Sciatic nerve (tissue), 2 donors: ENCODE results near the gene RAB4A. TPM values are rescaled to one million over a fixed set of nuclear protein-coding genes. Genes with fewer than 3 reads are reported as not detected.

Source experiments
- ATAC-seq: fragments of 200-7000 bp; cut with Tn5 transposase; one replicate; pipeline ENCODE4 v1.9.1; 2020; ENCODE audit warnings: mild to moderate bottlenecking, moderate library complexity
- DNase-seq: peaks from one replicate; pipeline ENCODE4 v3.0.0-alpha.2; 2020; ENCODE audit warnings: low spot score
- intact Hi-C: fragments of 100-400 bp; cut with DNase I; formaldehyde crosslinking; loops from one replicate; pipeline ENCODE4 v1.14.2; 2022
- total RNA-seq: library from RNA; stranded (reverse); fragmentation: NEBNext Ultra II Directional; extraction: Animal tissue kit (Norgen Biotek cat#: 25700); gene quantifications from one replicate; pipeline ENCODE4 v1.2.1, GENCODE V29; 2021
- donor health status: DM: no; HTN: no; CAD: no.
- donor health status: DM: no; HTN: no; CAD: no.

The RAB4A gene
- total RNA-seq, 1 donor from 2014 or later = 65.3 TPM

- ATAC-seq (no peak), DNase-seq (no peak)
- intact Hi-C loops = no loop called here
These were observed 30.4 kb upstream of the RAB4A start for GRCh38 chr1:229240532-229240931.

GRCh38 chr1:229241390-229241789 is 29.5 kb upstream of the RAB4A start:
- no peak for ATAC-seq
- intact Hi-C loops = no loop called here
- DNase-seq = no peak

GRCh38 chr1:229243638-229244037 is 27.3 kb upstream of the RAB4A start:
- no peak for DNase-seq
- no peak for ATAC-seq
- intact Hi-C loops = no loop called here

GRCh38 chr1:229244091-229244490 is 26.8 kb upstream of the RAB4A start:
- DNase-seq (no peak), ATAC-seq (no peak)
- intact Hi-C loops = no loop called here

GRCh38 chr1:229247871-229248270 is 23.0 kb upstream of the RAB4A start:
- no peak for ATAC-seq
- no peak for DNase-seq
- intact Hi-C loops = no loop called here

GRCh38 chr1:229248821-229249817 is 21.8 kb upstream of the RAB4A start:
- no peak for ATAC-seq
- DNase-seq = no peak
- intact Hi-C loops = no loop called here

GRCh38 chr1:229249854-229250644 is 20.9 kb upstream of the RAB4A start:
- DNase-seq (no peak), ATAC-seq (peak; percentile 75)
- intact Hi-C loops = no loop called here

GRCh38 chr1:229251185-229251584 is 19.7 kb upstream of the RAB4A start:
- no peak for DNase-seq
- intact Hi-C loops = no loop called here
- ATAC-seq = peak; percentile 80

GRCh38 chr1:229252228-229252984 is 18.5 kb upstream of the RAB4A start:
- intact Hi-C loops = no loop called here

GRCh38 chr1:229253151-229253974 is 17.5 kb upstream of the RAB4A start:
- ATAC-seq (peak; percentile 65), DNase-seq (no peak)
- intact Hi-C loops = no loop called here

More at GRCh38 chr1:229252228-229252984, 18.5 kb upstream of the RAB4A start:
- ATAC-seq (no peak), DNase-seq (no peak)

- DNase-seq = no peak
These were observed 15.9 kb upstream of the RAB4A start for GRCh38 chr1:229254910-229255541.

GRCh38 chr1:229258031-229258756 is 12.7 kb upstream of the RAB4A start:
- peak; percentile 74 for DNase-seq
- intact Hi-C loops = no loop called here
- ATAC-seq = peak; percentile 87

More at GRCh38 chr1:229254910-229255541, 15.9 kb upstream of the RAB4A start:
- intact Hi-C loops = no loop called here
- ATAC-seq = no peak

- intact Hi-C loops = no loop called here
- ATAC-seq (no peak), DNase-seq (no peak)
These were observed 12.2 kb upstream of the RAB4A start for GRCh38 chr1:229258757-229259060.

GRCh38 chr1:229260297-229260696 is 10.6 kb upstream of the RAB4A start:
- no peak for ATAC-seq
- DNase-seq = no peak
- intact Hi-C loops = loop anchor here (10.0 kb wide), 2 partner anchors 85 to 255 kb away; partner anchors contain the start of gene CCSAP

GRCh38 chr1:229262239-229262638 is 8.7 kb upstream of the RAB4A start:
- intact Hi-C loops = loop anchor here (10.0 kb wide), 2 partner anchors 83 to 253 kb away; partner anchors contain the start of gene CCSAP
- no peak for ATAC-seq
- no peak for DNase-seq

GRCh38 chr1:229263254-229263653 is 7.7 kb upstream of the RAB4A start:
- ATAC-seq = no peak
- no peak for DNase-seq
- intact Hi-C loops = loop anchor here (10.0 kb wide), 2 partner anchors 82 to 252 kb away; partner anchors contain the start of gene CCSAP

GRCh38 chr1:229264068-229264467 is 6.8 kb upstream of the RAB4A start:
- no peak for ATAC-seq
- DNase-seq = no peak
- intact Hi-C loops = loop anchor here (10.0 kb wide), 2 partner anchors 81 to 251 kb away; partner anchors contain the start of gene CCSAP
